A549 (cell line): ENCODE measurements around the gene XRCC3. TPM values are rescaled to one million over a fixed set of nuclear protein-coding genes. Genes with fewer than 3 reads are reported as not detected.

Experiments used
- ATAC-seq, 2 experiments: fragments of 200-7000 bp in 1 of 2; fragments of >200 bp in 1 of 2; cut with Nextera tagmentation in 1 of 2; cut with Tn5 transposase in 1 of 2; 3 replicates each; pipeline versions ENCODE4 v1.8.0 to v1.9.1; 2018 to 2020; ENCODE audit warnings: mild to moderate bottlenecking in 1 of 2, moderate library complexity in 1 of 2
- CTCF ChIA-PET: fragments of 300-600 bp; sonication (Branson Sonifier 250); formaldehyde crosslinking; extraction: SDS; loops from one replicate; lab custom pipeline; 2021; ENCODE audit warnings: antibody characterized with exemption, inconsistent platforms; lab: Yijun Ruan, JAX
- POLR2A ChIA-PET: fragments of 350-600 bp; formaldehyde crosslinking; extraction: SDS; loops from one replicate; lab custom pipeline; 2021; ENCODE audit warnings: antibody characterized with exemption, inconsistent platforms; lab: Yijun Ruan, JAX
- DNase-seq, 2 experiments: peaks; one replicate each; pipeline versions ENCODE4 v3.0.0 to v3.0.0-alpha.2; 2011 to 2016; ENCODE audit warnings: low read depth in 1 of 2, low spot score in 1 of 2
- FAIRE-seq: peaks from 2 replicates; lab custom pipeline; 2011; peaks lifted over from hg19 to GRCh38; lab: Jason Lieb, UNC
- H3K27ac ChIP-seq, 2 experiments: fragments of >200 bp; sonication (Bioruptor Twin); formaldehyde crosslinking; 3 replicates each; pipeline ENCODE4 v1.5.1; 2016 to 2017
- H3K4me1 ChIP-seq: fragments of >200 bp; sonication (Bioruptor Twin); formaldehyde crosslinking; 3 replicates; pipeline ENCODE4 v1.6.1; 2016
- H3K4me2 ChIP-seq: fragments of >200 bp; sonication (Bioruptor Twin); formaldehyde crosslinking; 3 replicates; pipeline ENCODE4 v1.6.1; 2016
- H3K4me3 ChIP-seq: fragments of >200 bp; sonication (Bioruptor Twin); formaldehyde crosslinking; 3 replicates; pipeline ENCODE4 v1.5.1; 2016
- H3K9me3 ChIP-seq: fragments of >200 bp; sonication (Bioruptor Twin); formaldehyde crosslinking; 3 replicates; pipeline ENCODE4 v1.6.1; 2016
- CEBPB ChIP-seq, 2 experiments: fragments of >200 bp in 1 of 2; sonication (Bioruptor Twin) in 1 of 2; formaldehyde crosslinking in 1 of 2; IDR thresholded peaks; 2 replicates each; pipeline ENCODE4 v1.6.1; 2012 to 2016
- E2F6 ChIP-seq: IDR thresholded peaks from 2 replicates; pipeline ENCODE4 v1.6.1; 2012; ENCODE audit warnings: low read depth, borderline replicate concordance
- EHF ChIP-seq: fragments of 250-450 bp; sonication (Bioruptor Pico); IDR thresholded peaks from 2 replicates; pipeline ENCODE4 v1.5.0; 2020; ENCODE audit warnings: mild to moderate bottlenecking
- ELK1 ChIP-seq: fragments of 150-350 bp; IDR thresholded peaks from 2 replicates; pipeline ENCODE4 v1.6.1; 2014; ENCODE audit warnings: low read depth, mild to moderate bottlenecking, low read length
- HDAC2 ChIP-seq: fragments of 200-600 bp; sonication (generic); IDR thresholded peaks from 2 replicates; pipeline ENCODE4 v1.6.1; 2016
- HES2 ChIP-seq: fragments of >200 bp; sonication (Bioruptor Twin); formaldehyde crosslinking; IDR thresholded peaks from 2 replicates; pipeline ENCODE4 v1.6.1; 2016
- HEYL ChIP-seq: fragments of 250-450 bp; sonication (Bioruptor Pico); IDR thresholded peaks from 2 replicates; pipeline ENCODE4 v1.8.0; 2021; ENCODE audit warnings: mild to moderate bottlenecking, moderate library complexity
- HOXB13 ChIP-seq: fragments of 250-450 bp; sonication (Bioruptor Pico); IDR thresholded peaks from 2 replicates; pipeline ENCODE4 v1.5.0; 2020; ENCODE audit warnings: low read depth, mild to moderate bottlenecking, moderate library complexity
- JUNB ChIP-seq: fragments of >200 bp; sonication (Bioruptor Twin); formaldehyde crosslinking; IDR thresholded peaks from 2 replicates; pipeline ENCODE4 v1.6.1; 2016
- KDM1A ChIP-seq: fragments of 200-600 bp; sonication (generic); IDR thresholded peaks from 2 replicates; pipeline ENCODE4 v1.6.1; 2016; ENCODE audit warnings: low read depth, mild to moderate bottlenecking
- KDM5A ChIP-seq: fragments of 200-600 bp; sonication (generic); IDR thresholded peaks from 2 replicates; pipeline ENCODE4 v1.6.1; 2016; ENCODE audit warnings: antibody characterized with exemption, mild to moderate bottlenecking
- MAFK ChIP-seq: fragments of 450-650 bp; IDR thresholded peaks from 2 replicates; pipeline ENCODE4 v1.6.1; 2014; ENCODE audit not compliant: partially characterized antibody
- MAX ChIP-seq: IDR thresholded peaks from 2 replicates; pipeline ENCODE4 v1.6.1; 2012
- PHF8 ChIP-seq: fragments of 200-600 bp; sonication (generic); IDR thresholded peaks from 2 replicates; pipeline ENCODE4 v1.6.1; 2016; ENCODE audit warnings: low read depth, mild to moderate bottlenecking, antibody characterized with exemption, moderate library complexity, borderline replicate concordance
- POLR2A ChIP-seq: IDR thresholded peaks from 2 replicates; pipeline ENCODE4 v1.6.1; 2012; ENCODE audit warnings: mild to moderate bottlenecking, low read length
- RFX5 ChIP-seq: fragments of 450-650 bp; IDR thresholded peaks from 2 replicates; pipeline ENCODE4 v1.7.1; 2014; ENCODE audit warnings: antibody characterized with exemption, mild to moderate bottlenecking, moderate library complexity
- USF2 ChIP-seq: fragments of 450-650 bp; IDR thresholded peaks from 2 replicates; pipeline ENCODE4 v1.6.1; 2014; ENCODE audit warnings: antibody characterized with exemption
- ZC3H11A ChIP-seq: fragments of 450-650 bp; IDR thresholded peaks from 2 replicates; pipeline ENCODE4 v1.6.1; 2014; ENCODE audit warnings: antibody characterized with exemption, mild to moderate bottlenecking
- WGBS: methylation state at CpG from one replicate; pipeline ENCODE4 v1.1.6; 2017; ENCODE audit errors: missing lambda C conversion rate; 5-methylcytosine and 5-hydroxymethylcytosine counted together
- polyA plus RNA-seq, 4 experiments: library from polyadenylated mRNA; depleted of rRNA in 3 of 4; stranded (reverse); fragments of >200 nt; fragmentation: RNase III in 1 of 4; extraction: RNeasy Plus Mini Kit Qiagen cat#74134 plus additional on column Dnase treatment in 1 of 4; gene quantifications; 2 replicates in 3 of 4; 3 replicates in 1 of 4; pipeline ENCODE4 v1.2.3, GENCODE V29; 2011 to 2017

XRCC3 gene
- polyA plus RNA-seq, 2 of the 4 experiments (the other 2 are of a cell fraction), result 23.0 to 28.1 TPM

- CTCF ChIA-PET, result interaction anchor here (0.7 to 1.5 kb wide), 8 partner anchors 9 to 202 kb away, joined by 3 to 5 read pairs (median 3); no protein-coding TSS in a partner anchor
- Histone ChIP-seq H3K4me2 (no peak overlapping the region), H3K4me1 (no peaks in the 10 kb centered on the region), H3K27ac (no peak overlapping the region)
- no peak for ATAC-seq
- WGBS, result 84% methylated on average over 16 of the region's 16 CpGs
- TF ChIP-seq MAX (no peak), RFX5 (no peak), HEYL (CRISPR knock-in tag) (no peak), CEBPB (IDR thresholded peaks at IDR 0.05) (no peak), USF2 (no peak), KDM5A (no peak), KDM1A (no peak), ZC3H11A (no peak), HOXB13 (no peak), JUNB (no peak), HES2 (no peak), ELK1 (no peak), EHF (CRISPR knock-in tag) (no peak), PHF8 (no peak), HDAC2 (no peak)
- TF ChIP-seq, all 56 proteins: peak for 0
- no peaks in the 10 kb centered on the region for H3K9me3 ChIP-seq
- no peak overlapping the region for H3K4me3 ChIP-seq
- DNase-seq (no peak), FAIRE-seq (no peak)
- POLR2A ChIA-PET, result no interaction called here
These were observed 38.2 kb downstream of the XRCC3 start for GRCh38 chr14:103676881-103677675.

- CTCF ChIA-PET, result interaction anchor here (0.7 to 1.1 kb wide), 4 partner anchors 13 to 102 kb away, joined by 3 to 4 read pairs (median 3); no protein-coding TSS in a partner anchor
- FAIRE-seq, result no peak
- no peak overlapping the region for H3K4me3 ChIP-seq
These were observed 39.3 kb downstream of the XRCC3 start for GRCh38 chr14:103675957-103676356.

GRCh38 chr14:103671911-103672310 lies 43.3 kb downstream of the XRCC3 start:
- DNase-seq, result no peak
- CTCF ChIA-PET, result interaction anchor here (0.9 to 1.2 kb wide), 2 partner anchors 20 to 44 kb away, joined by 3 read pairs; no protein-coding TSS in a partner anchor
- POLR2A ChIA-PET, result no interaction called here
- TF ChIP-seq E2F6, result no peak
- TF ChIP-seq POLR2A, result no peak
- ATAC-seq, result no peak
- Histone ChIP-seq H3K4me2 (no peak overlapping the region), H3K4me1 (no peaks in the 10 kb centered on the region), H3K9me3 (no peaks in the 10 kb centered on the region), H3K4me3 (no peak overlapping the region), H3K27ac (no peak overlapping the region)
- 94% methylated on average over 4 of the region's 4 CpGs for WGBS
- FAIRE-seq, result no peak

More at GRCh38 chr14:103675957-103676356, 39.3 kb downstream of the XRCC3 start:
- POLR2A ChIA-PET, result no interaction called here
- TF ChIP-seq MAFK (no peak), JUNB (no peak)
- Histone ChIP-seq H3K4me2 (no peak overlapping the region), H3K27ac (no peak overlapping the region), H3K9me3 (no peaks in the 10 kb centered on the region), H3K4me1 (no peaks in the 10 kb centered on the region)
- ATAC-seq (no peak), DNase-seq (no peak)
- WGBS, result 96% methylated on average over 8 of the region's 8 CpGs
